ENCODE measurements around the gene PPID. TPM values are rescaled to one million over a fixed set of nuclear protein-coding genes. Genes with fewer than 3 reads are reported as not detected.

PPID gene
- total and polyA plus RNA-seq, 2 of the 13 experiments (the other 11 are each of a cell fraction or from before 2014, with no cell fraction given), result 15.4 to 63.4 TPM

GRCh38 chr4:158722917-158723793 lies at the start of gene PPID (continued):
- TF ChIP-seq, protein P1, sequence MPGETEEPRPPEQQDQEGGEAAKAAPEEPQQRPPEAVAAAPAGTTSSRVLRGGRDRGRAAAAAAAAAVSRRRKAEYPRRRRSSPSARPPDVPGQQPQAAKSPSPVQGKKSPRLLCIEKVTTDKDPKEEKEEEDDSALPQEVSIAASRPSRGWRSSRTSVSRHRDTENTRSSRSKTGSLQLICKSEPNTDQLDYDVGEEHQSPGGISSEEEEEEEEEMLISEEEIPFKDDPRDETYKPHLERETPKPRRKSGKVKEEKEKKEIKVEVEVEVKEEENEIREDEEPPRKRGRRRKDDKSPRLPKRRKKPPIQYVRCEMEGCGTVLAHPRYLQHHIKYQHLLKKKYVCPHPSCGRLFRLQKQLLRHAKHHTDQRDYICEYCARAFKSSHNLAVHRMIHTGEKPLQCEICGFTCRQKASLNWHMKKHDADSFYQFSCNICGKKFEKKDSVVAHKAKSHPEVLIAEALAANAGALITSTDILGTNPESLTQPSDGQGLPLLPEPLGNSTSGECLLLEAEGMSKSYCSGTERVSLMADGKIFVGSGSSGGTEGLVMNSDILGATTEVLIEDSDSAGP (CRISPR knock-in tag; IDR thresholded peaks at IDR 0.05; ENCODE audit: borderline replicate concordance), result peak; percentile 73
- TF ChIP-seq, protein P2, sequence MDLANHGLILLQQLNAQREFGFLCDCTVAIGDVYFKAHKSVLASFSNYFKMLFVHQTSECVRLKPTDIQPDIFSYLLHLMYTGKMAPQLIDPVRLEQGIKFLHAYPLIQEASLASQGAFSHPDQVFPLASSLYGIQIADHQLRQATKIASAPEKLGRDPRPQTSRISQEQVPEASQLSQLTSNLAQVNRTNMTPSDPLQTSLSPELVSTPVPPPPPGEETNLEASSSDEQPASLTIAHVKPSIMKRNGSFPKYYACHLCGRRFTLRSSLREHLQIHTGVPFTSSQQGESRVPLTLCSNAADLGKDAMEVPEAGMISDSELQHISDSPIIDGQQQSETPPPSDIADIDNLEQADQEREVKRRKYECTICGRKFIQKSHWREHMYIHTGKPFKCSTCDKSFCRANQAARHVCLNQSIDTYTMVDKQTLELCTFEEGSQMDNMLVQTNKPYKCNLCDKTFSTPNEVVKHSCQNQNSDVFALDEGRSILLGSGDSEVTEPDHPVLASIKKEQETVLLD (CRISPR knock-in tag; IDR thresholded peaks at IDR 0.05; ENCODE audit: low read depth), result peak; percentile 51; the same call in 1 of the 2 replicates
- TF ChIP-seq ETV6 (CRISPR knock-in tag; conservative IDR thresholded peaks at IDR 0.05) (peak; percentile 86; the same call in 1 of the 2 replicates), HNRNPLL (IDR thresholded peaks at IDR 0.05; ENCODE audit: low read depth, low read length, poor library complexity, severe bottlenecking) (peak; percentile 89), ZSCAN5A (CRISPR knock-in tag; IDR thresholded peaks at IDR 0.05; ENCODE audit: borderline replicate concordance) (no peak), ZNF329 (CRISPR knock-in tag; IDR thresholded peaks at IDR 0.05; ENCODE audit: low read depth) (no peak), ZSCAN25 (CRISPR knock-in tag; IDR thresholded peaks at IDR 0.05) (no peak), ZNF256 (CRISPR knock-in tag; conservative IDR thresholded peaks at IDR 0.05) (peak; percentile 76), ZNF737 (CRISPR knock-in tag; IDR thresholded peaks at IDR 0.05; ENCODE audit: borderline replicate concordance) (no peak), SOX13 (IDR thresholded peaks at IDR 0.05) (no peak; the same call in 1 of the 2 replicates), SOX13 (CRISPR knock-in tag; conservative IDR thresholded peaks at IDR 0.05 in 1 of 2, IDR thresholded peaks at IDR 0.05 in 1 of 2) (peak in 1 of 2 experiments; percentile 60; a peak in 2 of 4 replicates), ZBTB21 (CRISPR knock-in tag; IDR thresholded peaks at IDR 0.05) (no peak), ELF3 (CRISPR knock-in tag; IDR thresholded peaks at IDR 0.05) (peak; percentile 78), ZSCAN9 (CRISPR knock-in tag; IDR thresholded peaks at IDR 0.05; ENCODE audit: borderline replicate concordance) (0 out of 2 replicates have a peak, but pooled peaks have one; percentile 32), TBP (CRISPR knock-in tag; IDR thresholded peaks at IDR 0.05) (no peak), CBX5 (CRISPR knock-in tag; IDR thresholded peaks at IDR 0.05; ENCODE audit: borderline replicate concordance) (peak; percentile 81; the same call in 1 of the 2 replicates)
- TF ChIP-seq, protein P3, sequence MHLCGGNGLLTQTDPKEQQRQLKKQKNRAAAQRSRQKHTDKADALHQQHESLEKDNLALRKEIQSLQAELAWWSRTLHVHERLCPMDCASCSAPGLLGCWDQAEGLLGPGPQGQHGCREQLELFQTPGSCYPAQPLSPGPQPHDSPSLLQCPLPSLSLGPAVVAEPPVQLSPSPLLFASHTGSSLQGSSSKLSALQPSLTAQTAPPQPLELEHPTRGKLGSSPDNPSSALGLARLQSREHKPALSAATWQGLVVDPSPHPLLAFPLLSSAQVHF (CRISPR knock-in tag; IDR thresholded peaks at IDR 0.05), result peak; percentile 52; the same call in 1 of the 2 replicates

Data from HepG2 (cell line).